H1 (cell line): ENCODE measurements around the gene EGFR. TPM values are rescaled to one million over a fixed set of nuclear protein-coding genes. Genes with fewer than 3 reads are reported as not detected.

Experiments used
- CTCF ChIA-PET: fragments of 300-600 bp; sonication (Branson Sonifier 250); formaldehyde crosslinking; loops from one replicate; lab custom pipeline; 2021; ENCODE audit not compliant: partially characterized antibody; lab: Charles Lee
- POLR2A ChIA-PET: fragments of 300-600 bp; sonication (Branson Sonifier 250); formaldehyde crosslinking; loops from one replicate; lab custom pipeline; 2021; ENCODE audit warnings: inconsistent platforms; ENCODE audit not compliant: partially characterized antibody; lab: Charles Lee
- DNase-seq, 2 experiments: peaks; one replicate each; pipeline versions ENCODE4 v3.0.0 to v3.0.0-alpha.2; 2010 to 2022; ENCODE audit warnings: low spot score in 2 of 2, low read depth in 1 of 2, mixed read lengths in 1 of 2
- FAIRE-seq: peaks from 2 replicates; lab custom pipeline; 2011; peaks lifted over from hg19 to GRCh38; lab: Jason Lieb, UNC
- H2AFZ ChIP-seq: 2 replicates; pipeline ENCODE4 v1.8.1; 2012; ENCODE audit warnings: low read length, inconsistent platforms
- H2AK5ac ChIP-seq: 2 replicates; pipeline ENCODE4 v1.6.1; 2013; ENCODE audit warnings: low read depth, low read length
- H2BK120ac ChIP-seq: replicated peaks from 2 replicates; pipeline ENCODE3; 2013; ENCODE audit warnings: low read depth, low read length, inconsistent platforms
- H2BK12ac ChIP-seq: 2 replicates; pipeline ENCODE4 v1.6.1; 2013; ENCODE audit warnings: low read depth, low read length
- H2BK15ac ChIP-seq: 2 replicates; pipeline ENCODE4 v1.6.1; 2013; ENCODE audit warnings: low read length
- H2BK20ac ChIP-seq: 2 replicates; pipeline ENCODE4 v1.6.1; 2013; ENCODE audit warnings: low read length
- H2BK5ac ChIP-seq: 2 replicates; pipeline ENCODE4 v1.6.1; 2013; ENCODE audit warnings: low read depth, low read length
- H3K14ac ChIP-seq: 2 replicates; pipeline ENCODE4 v1.6.1; 2013; ENCODE audit warnings: inconsistent platforms; ENCODE audit not compliant: insufficient read length
- H3K18ac ChIP-seq: 2 replicates; pipeline ENCODE4 v1.6.1; 2013; ENCODE audit warnings: low read length; ENCODE audit errors: extremely low read depth
- H3K23ac ChIP-seq: 2 replicates; pipeline ENCODE4 v1.6.1; 2013; ENCODE audit warnings: inconsistent platforms; ENCODE audit not compliant: insufficient read length
- H3K23me2 ChIP-seq: 2 replicates; pipeline ENCODE4 v1.6.1; 2013; ENCODE audit warnings: low read depth, low read length
- H3K27ac ChIP-seq: 2 replicates; pipeline ENCODE4 v1.6.1; 2011; ENCODE audit warnings: low read depth, low read length, inconsistent platforms
- H3K27me3 ChIP-seq, 4 experiments: replicated peaks in 1 of 4; 1 replicate in 1 of 4; 2 replicates in 3 of 4; pipeline versions ENCODE4 v1.6.1 to v1.8.1; 2011 to 2013; ENCODE audit warnings: low read length in 3 of 4, mild to moderate bottlenecking in 3 of 4, inconsistent platforms in 2 of 4, mixed read lengths in 2 of 4, moderate library complexity in 1 of 4; ENCODE audit not compliant: control insufficient read depth in 3 of 4, insufficient read depth in 3 of 4; ENCODE audit errors: extremely low read depth in 1 of 4
- H3K36me3 ChIP-seq, 4 experiments: 2 replicates each; pipeline versions ENCODE4 v1.6.1 to v1.8.1; 2011 to 2013; ENCODE audit warnings: mild to moderate bottlenecking in 4 of 4, low read length in 3 of 4, moderate library complexity in 2 of 4, control low read depth in 1 of 4, inconsistent platforms in 1 of 4; ENCODE audit not compliant: insufficient read depth in 4 of 4, control insufficient read depth in 2 of 4
- H3K4ac ChIP-seq: replicated peaks from 2 replicates; pipeline ENCODE3; 2013; ENCODE audit warnings: low read length, low read depth, mixed read lengths, inconsistent platforms; ENCODE audit not compliant: insufficient read length
- H3K4me1 ChIP-seq, 4 experiments: replicated peaks in 1 of 4; 1 replicate in 1 of 4; 2 replicates in 3 of 4; pipeline versions ENCODE4 v1.6.1 to v1.8.1; 2011 to 2013; ENCODE audit warnings: low read length in 3 of 4, inconsistent platforms in 2 of 4, mixed read lengths in 1 of 4; ENCODE audit not compliant: insufficient read depth in 4 of 4, control insufficient read depth in 3 of 4
- H3K4me2 ChIP-seq, 2 experiments: 2 replicates each; pipeline versions ENCODE4 v1.6.1 to v1.8.1; 2011 to 2013; ENCODE audit warnings: low read depth in 2 of 2, low read length in 2 of 2, control low read depth in 1 of 2, inconsistent platforms in 1 of 2, mild to moderate bottlenecking in 1 of 2; ENCODE audit not compliant: insufficient read depth in 1 of 2
- H3K4me3 ChIP-seq, 4 experiments: fragments of 200-600, 300-600 bp in 1 of 4; sonication (generic), shearing (Covaris generic), sonication (Bioruptor Twin) in 1 of 4; 2 replicates each; pipeline versions ENCODE4 v1.5.1 to v1.8.1; 2011 to 2016; ENCODE audit warnings: low read length in 4 of 4, low read depth in 3 of 4, control low read depth in 2 of 4, inconsistent platforms in 2 of 4, mild to moderate bottlenecking in 2 of 4, mixed read lengths in 1 of 4, moderate library complexity in 1 of 4; ENCODE audit not compliant: insufficient read depth in 2 of 4; ENCODE audit errors: extremely low read depth in 1 of 4
- H3K56ac ChIP-seq: replicated peaks from 2 replicates; pipeline ENCODE3; 2013; ENCODE audit warnings: low read depth, mild to moderate bottlenecking, mixed read lengths, low read length, inconsistent platforms; ENCODE audit not compliant: insufficient read length
- H3K79me1 ChIP-seq: 2 replicates; pipeline ENCODE4 v1.6.1; 2013; ENCODE audit warnings: low read depth, low read length, control low read depth
- H3K79me2 ChIP-seq, 2 experiments: 2 replicates each; pipeline versions ENCODE4 v1.6.1 to v1.8.1; 2012 to 2013; ENCODE audit warnings: low read length in 2 of 2, mild to moderate bottlenecking in 2 of 2, inconsistent platforms in 1 of 2; ENCODE audit not compliant: insufficient read depth in 2 of 2, control insufficient read depth in 1 of 2
- H3K9ac ChIP-seq, 4 experiments: replicated peaks in 1 of 4; 1 replicate in 1 of 4; 2 replicates in 3 of 4; pipeline versions ENCODE4 v1.6.1 to v1.8.1; 2011 to 2013; ENCODE audit warnings: low read depth in 3 of 4, low read length in 3 of 4, control low read depth in 2 of 4, mild to moderate bottlenecking in 2 of 4, moderate library complexity in 2 of 4, inconsistent platforms in 1 of 4; ENCODE audit errors: extremely low read depth in 1 of 4
- H3K9me3 ChIP-seq, 2 experiments: 2 replicates each; pipeline versions ENCODE4 v1.6.1 to v1.8.1; 2012 to 2013; ENCODE audit warnings: mild to moderate bottlenecking in 2 of 2, moderate library complexity in 2 of 2, control low read depth in 1 of 2, inconsistent platforms in 1 of 2, low read depth in 1 of 2, low read length in 1 of 2, mixed read lengths in 1 of 2; ENCODE audit not compliant: insufficient read depth in 2 of 2
- H4K20me1 ChIP-seq, 2 experiments: replicated peaks in 1 of 2; 2 replicates each; pipeline versions ENCODE3 to v1.8.1; 2011 to 2013; ENCODE audit warnings: inconsistent platforms in 2 of 2, low read length in 2 of 2, mild to moderate bottlenecking in 1 of 2; ENCODE audit not compliant: insufficient read depth in 2 of 2, control insufficient read depth in 1 of 2
- H4K5ac ChIP-seq: 2 replicates; pipeline ENCODE4 v1.6.1; 2013; ENCODE audit warnings: low read length, low read depth, mixed read lengths, inconsistent platforms; ENCODE audit not compliant: insufficient read length
- H4K8ac ChIP-seq: 2 replicates; pipeline ENCODE4 v1.8.0; 2013; ENCODE audit warnings: mild to moderate bottlenecking, moderate library complexity, low read length, inconsistent platforms; ENCODE audit not compliant: insufficient read depth; ENCODE audit errors: extremely low read depth
- H4K91ac ChIP-seq: replicated peaks from 2 replicates; pipeline ENCODE3; 2013; ENCODE audit warnings: low read length, mixed read lengths, inconsistent platforms; ENCODE audit not compliant: insufficient read length
- HDAC6 ChIP-seq: IDR thresholded peaks from one replicate; pipeline ENCODE4 v1.7.1; 2012; ENCODE audit warnings: low read depth, mild to moderate bottlenecking, inconsistent platforms, low read length, moderate library complexity
- MAX ChIP-seq: IDR thresholded peaks from 2 replicates; pipeline ENCODE4 v1.6.1; 2012; ENCODE audit warnings: inconsistent platforms
- RFX5 ChIP-seq: IDR thresholded peaks from 2 replicates; pipeline ENCODE4 v1.6.1; 2011; ENCODE audit warnings: low read depth, low read length, improper control_type of control experiment, borderline replicate concordance
- SAP30 ChIP-seq: fragments of 300-600 bp; sonication (generic); IDR thresholded peaks from 2 replicates; pipeline ENCODE4 v1.7.1; 2012; ENCODE audit warnings: low read length, moderate library complexity, mild to moderate bottlenecking, inconsistent platforms; ENCODE audit not compliant: insufficient read depth, insufficient replicate concordance
- SIX5 ChIP-seq: IDR thresholded peaks from 2 replicates; pipeline ENCODE4 v1.6.1; 2011; ENCODE audit warnings: mild to moderate bottlenecking, low read depth, low read length
- SP2 ChIP-seq: IDR thresholded peaks from 2 replicates; pipeline ENCODE4 v1.6.1; 2012; ENCODE audit warnings: mild to moderate bottlenecking, low read length, inconsistent platforms
- SRF ChIP-seq: IDR thresholded peaks from 2 replicates; pipeline ENCODE4 v1.6.1; 2011; ENCODE audit warnings: mild to moderate bottlenecking, low read depth, low read length, moderate library complexity
- TAF1 ChIP-seq: IDR thresholded peaks from 2 replicates; pipeline ENCODE4 v1.6.1; 2011; ENCODE audit warnings: mild to moderate bottlenecking, low read depth, low read length
- WGBS, 2 experiments: shearing (Covaris generic) in 1 of 2; methylation state at CpG; one replicate each; pipeline versions ENCODE4 v1.1.6 to v1.1.7; 2013 to 2015; ENCODE audit warnings: low lambda C conversion rate in 2 of 2, mixed read lengths in 2 of 2, inconsistent platforms in 1 of 2, low coverage in 1 of 2, missing lambda C conversion rate in 1 of 2; ENCODE audit not compliant: insufficient replicate concordance in 2 of 2, insufficient coverage in 1 of 2, insufficient read length in 1 of 2; ENCODE audit errors: extremely low coverage in 1 of 2, missing lambda C conversion rate in 1 of 2; 5-methylcytosine and 5-hydroxymethylcytosine counted together
- polyA plus RNA-seq, 7 experiments: library from polyadenylated mRNA; depleted of rRNA in 3 of 7; stranded (reverse) in 5 of 7; unstranded in 2 of 7; fragments of >200 nt in 5 of 7; fragments of 200-250 nt in 2 of 7; gene quantifications; 1 replicate in 5 of 7; 2 replicates in 1 of 7; 4 replicates in 1 of 7; pipeline versions ENCODE4 v1.2.1 to v1.2.3, GENCODE V29; 2011 to 2013; ENCODE audit warnings: missing spikeins in 2 of 7, mixed read lengths in 2 of 7
- total RNA-seq: library from RNA; stranded (reverse); fragmentation: NEBNext Ultra II Directional; extraction: Animal tissue kit (Norgen Biotek cat#: 25700); gene quantifications from 2 replicates; pipeline ENCODE4 v1.2.1, GENCODE V29; 2021

Gene EGFR
- total and polyA plus RNA-seq, 2 of the 8 experiments (the other 6 are each of a cell fraction or from before 2014, with no cell fraction given): 1.9 to 5.8 TPM

GRCh38 chr7:55086413-55087201 lies 67.8 kb downstream of the EGFR start:
- Histone ChIP-seq H3K4me2 (no peak overlapping the region), H4K8ac (no peak overlapping the region), H3K4ac (no peak overlapping the region), H2BK120ac (no peak overlapping the region), H4K5ac (no peak overlapping the region), H3K79me1 (no peaks in the 10 kb centered on the region), H2BK12ac (no peak overlapping the region), H3K9me3 (no peaks in the 10 kb centered on the region), H3K4me3 (no peak overlapping the region), H3K18ac (no peak overlapping the region), H3K9ac (no peak overlapping the region), H4K20me1 (no peaks in the 10 kb centered on the region), H3K36me3 (no peaks in the 10 kb centered on the region), H4K91ac (no peak overlapping the region), H3K4me1 (peaks cover 0 to 3% (median 1%) of the 10 kb centered on the region in 4 experiments; a peak in 3 of 7 replicates), H2BK5ac (no peak overlapping the region), H2BK20ac (no peak overlapping the region), H3K27ac (no peak overlapping the region), H3K79me2 (no peaks in the 10 kb centered on the region), H2AFZ (no peak overlapping the region), H3K14ac (no peak overlapping the region), H3K23me2 (no peaks in the 10 kb centered on the region; the same call in 1 of the 2 replicates), H2BK15ac (no peak overlapping the region), H3K27me3 (no peaks in the 10 kb centered on the region), H3K56ac (no peak overlapping the region), H3K23ac (no peak overlapping the region), H2AK5ac (no peak overlapping the region)
- TF ChIP-seq RFX5 (no peak), SIX5 (no peak), SRF (no peak), MAX (no peak), HDAC6 (no peak), SAP30 (no peak), SP2 (no peak), TAF1 (no peak)
- WGBS, 2 experiments: 82% methylated on average over 18 of the region's 18 CpGs; no CpG with 5 or more reads in 1 of the 2 experiments
- DNase-seq (no peak), FAIRE-seq (no peak)
- ChIA-PET POLR2A (no interaction called here), CTCF (interaction anchor here (0.6 to 1.2 kb wide), 3 partner anchors 11 to 228 kb away, joined by 3 to 4 read pairs (median 3); no protein-coding TSS in a partner anchor)
